ENCODE data around the gene RPL37.

DNA sequence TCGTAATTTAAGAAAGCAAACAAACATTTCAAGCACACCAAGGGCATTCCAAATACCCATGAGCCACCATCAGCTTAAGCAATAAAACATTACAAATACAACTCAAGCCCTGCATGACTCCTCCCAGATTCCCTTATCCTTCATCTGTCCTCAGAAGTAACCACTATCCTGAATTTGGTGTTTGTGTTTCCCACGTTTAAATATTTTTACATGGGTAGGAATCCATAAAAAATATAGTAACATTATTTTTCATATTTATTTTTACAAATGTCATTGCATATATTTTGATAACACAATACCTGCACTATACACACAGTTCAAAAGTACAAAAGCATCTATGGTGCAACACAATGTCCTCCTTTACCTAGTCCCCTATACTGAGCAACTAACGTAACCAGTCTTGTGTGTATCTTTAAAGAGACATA is 43.3 kb downstream of the RPL37 start:
- TF ChIP-seq, protein P1, sequence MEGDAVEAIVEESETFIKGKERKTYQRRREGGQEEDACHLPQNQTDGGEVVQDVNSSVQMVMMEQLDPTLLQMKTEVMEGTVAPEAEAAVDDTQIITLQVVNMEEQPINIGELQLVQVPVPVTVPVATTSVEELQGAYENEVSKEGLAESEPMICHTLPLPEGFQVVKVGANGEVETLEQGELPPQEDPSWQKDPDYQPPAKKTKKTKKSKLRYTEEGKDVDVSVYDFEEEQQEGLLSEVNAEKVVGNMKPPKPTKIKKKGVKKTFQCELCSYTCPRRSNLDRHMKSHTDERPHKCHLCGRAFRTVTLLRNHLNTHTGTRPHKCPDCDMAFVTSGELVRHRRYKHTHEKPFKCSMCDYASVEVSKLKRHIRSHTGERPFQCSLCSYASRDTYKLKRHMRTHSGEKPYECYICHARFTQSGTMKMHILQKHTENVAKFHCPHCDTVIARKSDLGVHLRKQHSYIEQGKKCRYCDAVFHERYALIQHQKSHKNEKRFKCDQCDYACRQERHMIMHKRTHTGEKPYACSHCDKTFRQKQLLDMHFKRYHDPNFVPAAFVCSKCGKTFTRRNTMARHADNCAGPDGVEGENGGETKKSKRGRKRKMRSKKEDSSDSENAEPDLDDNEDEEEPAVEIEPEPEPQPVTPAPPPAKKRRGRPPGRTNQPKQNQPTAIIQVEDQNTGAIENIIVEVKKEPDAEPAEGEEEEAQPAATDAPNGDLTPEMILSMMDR (IDR thresholded peaks at IDR 0.05), result no peak
- TF ChIP-seq POLR2AphosphoS5 (IDR thresholded peaks at IDR 0.05), result no peak
- TF ChIP-seq POLR2A (IDR thresholded peaks at IDR 0.05; ENCODE audit: low read depth), result no peak
